ENCODE measurements around the gene FPR2. TPM values are rescaled to one million over a fixed set of nuclear protein-coding genes. Genes with fewer than 3 reads are reported as not detected.

Gene FPR2
- total RNA-seq, 1 experiment from 2014 or later: not detected

DNA sequence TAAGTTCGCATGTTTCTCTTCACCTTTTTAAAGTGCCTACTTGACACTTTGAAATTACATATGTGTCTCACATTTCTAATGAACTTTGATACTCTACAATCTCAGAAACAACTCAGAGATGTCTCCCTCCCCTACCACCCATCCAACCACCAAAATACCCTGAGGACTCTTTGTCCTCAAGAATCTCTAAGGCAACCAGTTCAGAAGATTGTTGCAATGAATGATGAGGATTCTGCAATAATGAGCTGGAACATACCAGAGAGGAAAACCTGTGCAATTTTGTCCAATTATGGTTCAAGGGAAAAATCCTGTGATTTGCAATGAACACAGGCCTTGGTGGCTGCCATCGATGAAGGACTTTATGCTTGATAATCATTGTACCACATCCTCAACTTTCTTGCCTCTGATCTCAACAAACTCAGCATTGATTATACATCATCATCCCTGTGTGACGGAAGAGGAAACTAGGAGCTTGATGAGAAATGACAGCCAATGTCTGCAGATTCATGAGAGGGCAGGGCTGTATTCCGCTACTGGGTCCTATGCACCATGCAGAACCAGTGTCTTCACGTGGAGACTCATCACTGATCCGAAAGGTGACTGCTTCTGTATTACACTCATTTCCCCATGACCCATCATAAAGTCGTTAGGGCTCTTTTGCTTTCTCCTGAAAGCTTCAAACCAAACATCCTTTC lies 10.4 kb upstream of the FPR2 start:
- no peak for DNase-seq
- no peaks in the 10 kb centered on the region for H3K4me1 ChIP-seq
- H3K4me1 Mint-ChIP-seq (ENCODE audit: low read depth, unreplicated experiment): no peaks in the 10 kb centered on the region
- POLR2A ChIA-PET: interaction anchor here (0.6 kb wide), 1 partner anchor 9 kb away, joined by 4 read pairs; no protein-coding TSS in a partner anchor
- H3K9me3 Mint-ChIP-seq (ENCODE audit: unreplicated experiment): peaks cover 49% of the 10 kb centered on the region
- H3K4me3 Mint-ChIP-seq (ENCODE audit: unreplicated experiment): no peak overlapping the region
- H3K27ac Mint-ChIP-seq (ENCODE audit: unreplicated experiment): no peak overlapping the region
- TF ChIP-seq, protein P1, sequence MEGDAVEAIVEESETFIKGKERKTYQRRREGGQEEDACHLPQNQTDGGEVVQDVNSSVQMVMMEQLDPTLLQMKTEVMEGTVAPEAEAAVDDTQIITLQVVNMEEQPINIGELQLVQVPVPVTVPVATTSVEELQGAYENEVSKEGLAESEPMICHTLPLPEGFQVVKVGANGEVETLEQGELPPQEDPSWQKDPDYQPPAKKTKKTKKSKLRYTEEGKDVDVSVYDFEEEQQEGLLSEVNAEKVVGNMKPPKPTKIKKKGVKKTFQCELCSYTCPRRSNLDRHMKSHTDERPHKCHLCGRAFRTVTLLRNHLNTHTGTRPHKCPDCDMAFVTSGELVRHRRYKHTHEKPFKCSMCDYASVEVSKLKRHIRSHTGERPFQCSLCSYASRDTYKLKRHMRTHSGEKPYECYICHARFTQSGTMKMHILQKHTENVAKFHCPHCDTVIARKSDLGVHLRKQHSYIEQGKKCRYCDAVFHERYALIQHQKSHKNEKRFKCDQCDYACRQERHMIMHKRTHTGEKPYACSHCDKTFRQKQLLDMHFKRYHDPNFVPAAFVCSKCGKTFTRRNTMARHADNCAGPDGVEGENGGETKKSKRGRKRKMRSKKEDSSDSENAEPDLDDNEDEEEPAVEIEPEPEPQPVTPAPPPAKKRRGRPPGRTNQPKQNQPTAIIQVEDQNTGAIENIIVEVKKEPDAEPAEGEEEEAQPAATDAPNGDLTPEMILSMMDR (IDR thresholded peaks at IDR 0.05; ENCODE audit: insufficient read depth in 1 of 2, low read depth in 1 of 2, low read length in 1 of 2, severe bottlenecking in 1 of 2, unreplicated experiment in 1 of 2): no peak
- no peaks in the 10 kb centered on the region for H3K36me3 Mint-ChIP-seq (ENCODE audit: insufficient read depth, unreplicated experiment)
- BruUV-seq (replicated peaks): no TSS peak
- H3K9me3 ChIP-seq: no peaks in the 10 kb centered on the region
- CTCF ChIA-PET: no interaction called here
- H3K4me3 ChIP-seq (ENCODE audit: low read depth, low read length): no peak overlapping the region
- H3K27me3 Mint-ChIP-seq (ENCODE audit: insufficient read depth, unreplicated experiment): peaks cover 3% of the 10 kb centered on the region
- intact Hi-C loops (cut with micrococcal nuclease; ENCODE audit: unreplicated experiment): no loop called here
- no peaks in the 10 kb centered on the region for H3K27me3 ChIP-seq (replicated peaks; ENCODE audit: control insufficient read depth, insufficient read depth, low read length)
- H3K36me3 ChIP-seq (ENCODE audit: control insufficient read depth, insufficient read depth, low read length): no peaks in the 10 kb centered on the region

DNA sequence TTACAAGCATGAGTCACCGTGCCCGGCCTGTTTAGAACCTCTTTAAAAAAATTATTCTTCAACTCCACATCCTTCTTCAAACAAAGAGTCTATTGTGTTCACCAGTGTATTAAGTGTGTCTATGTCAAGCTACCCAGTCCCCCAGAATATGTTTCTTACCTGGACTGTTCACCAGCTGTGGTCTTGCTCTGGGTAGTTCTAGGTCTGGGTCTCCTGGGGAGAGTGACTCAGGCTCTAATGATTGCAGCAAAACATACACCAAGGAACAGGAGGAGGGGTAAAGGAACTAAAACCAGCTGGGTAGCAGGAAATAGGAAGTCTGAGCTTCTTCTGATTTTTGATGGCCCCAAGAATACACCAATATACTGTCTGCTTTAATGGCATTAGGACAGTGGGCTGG lies 9.3 kb upstream of the FPR2 start, which contains the start of gene FPR1:
FPR1 (minus strand) TSS at position 224 of the 400 bp plus-strand sequence. CDS start 4,884 bp downstream, outside the sequence.
- Mint-ChIP-seq H3K27ac (ENCODE audit: unreplicated experiment) (no peak within 1 kb of the TSS), H3K9me3 (ENCODE audit: unreplicated experiment) (peaks cover 53% of the 10 kb centered on the region), H3K36me3 (ENCODE audit: insufficient read depth, unreplicated experiment) (no peaks in the 10 kb centered on the region), H3K4me3 (ENCODE audit: unreplicated experiment) (no peak within 1 kb of the TSS), H3K27me3 (ENCODE audit: insufficient read depth, unreplicated experiment) (peaks cover 3% of the 10 kb centered on the region), H3K4me1 (ENCODE audit: low read depth, unreplicated experiment) (no peaks in the 10 kb centered on the region)
- Histone ChIP-seq H3K27me3 (replicated peaks; ENCODE audit: control insufficient read depth, insufficient read depth, low read length) (no peaks in the 10 kb centered on the region), H3K9me3 (no peaks in the 10 kb centered on the region), H3K36me3 (ENCODE audit: control insufficient read depth, insufficient read depth, low read length) (no peaks in the 10 kb centered on the region), H3K4me1 (no peaks in the 10 kb centered on the region), H3K4me3 (ENCODE audit: low read depth, low read length) (no peak within 1 kb of the TSS)
- intact Hi-C loops (cut with micrococcal nuclease; ENCODE audit: unreplicated experiment): no loop called here
- CTCF ChIA-PET: no interaction called here
- POLR2A ChIA-PET: no interaction called here
- DNase-seq: no peak
- BruUV-seq (replicated peaks): no TSS peak
- TF ChIP-seq, protein P1 (IDR thresholded peaks at IDR 0.05; ENCODE audit: insufficient read depth in 1 of 2, low read depth in 1 of 2, low read length in 1 of 2, severe bottlenecking in 1 of 2, unreplicated experiment in 1 of 2): no peak

DNA sequence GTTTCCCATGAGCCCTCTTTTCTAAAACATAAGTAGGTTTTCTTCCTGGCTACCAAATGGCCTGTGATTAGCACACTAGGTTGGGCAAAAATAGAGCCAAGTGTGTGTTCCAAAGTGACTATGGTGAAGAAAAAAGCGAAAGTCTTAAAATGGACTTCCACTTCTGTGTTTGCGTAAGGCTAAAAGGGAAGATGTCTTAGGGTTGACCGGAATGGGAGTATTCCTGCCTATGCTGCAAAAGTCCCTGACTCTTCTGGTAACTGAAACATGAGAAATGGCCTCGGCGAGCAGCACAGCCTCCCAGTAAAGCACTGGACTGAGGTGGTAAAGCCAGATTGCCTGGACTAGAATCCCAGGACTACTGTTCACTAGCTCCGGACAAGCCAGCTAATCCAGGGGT lies 6.9 kb upstream of the FPR2 start:
- Histone ChIP-seq H3K36me3 (ENCODE audit: control insufficient read depth, insufficient read depth, low read length) (no peaks in the 10 kb centered on the region), H3K27me3 (replicated peaks; ENCODE audit: control insufficient read depth, insufficient read depth, low read length) (no peaks in the 10 kb centered on the region), H3K4me3 (ENCODE audit: low read depth, low read length) (no peak overlapping the region), H3K4me1 (no peaks in the 10 kb centered on the region), H3K9me3 (no peaks in the 10 kb centered on the region)
- peaks cover 3% of the 10 kb centered on the region for H3K27me3 Mint-ChIP-seq (ENCODE audit: insufficient read depth, unreplicated experiment)
- DNase-seq: no peak
- TF ChIP-seq, protein P1 (IDR thresholded peaks at IDR 0.05; ENCODE audit: insufficient read depth in 1 of 2, low read depth in 1 of 2, low read length in 1 of 2, severe bottlenecking in 1 of 2, unreplicated experiment in 1 of 2): no peak
- POLR2A ChIA-PET: no interaction called here
- H3K27ac Mint-ChIP-seq (ENCODE audit: unreplicated experiment): no peak overlapping the region
- no peaks in the 10 kb centered on the region for H3K36me3 Mint-ChIP-seq (ENCODE audit: insufficient read depth, unreplicated experiment)
- CTCF ChIA-PET: no interaction called here
- intact Hi-C loops (cut with micrococcal nuclease; ENCODE audit: unreplicated experiment): no loop called here
- BruUV-seq (replicated peaks): no TSS peak
- peaks cover 38% of the 10 kb centered on the region for H3K9me3 Mint-ChIP-seq (ENCODE audit: unreplicated experiment)
- H3K4me1 Mint-ChIP-seq (ENCODE audit: low read depth, unreplicated experiment): no peaks in the 10 kb centered on the region
- no peak overlapping the region for H3K4me3 Mint-ChIP-seq (ENCODE audit: unreplicated experiment)
